ENCODE measurements around the gene GAREM2.

The GAREM2 gene

GRCh38 chr2:26202981-26203490 lies 30.1 kb downstream of the GAREM2 start:
- Histone ChIP-seq H3K27ac (ENCODE audit: low read length) (no peak overlapping the region), H3K27me3 (ENCODE audit: control insufficient read depth in 1 of 2, insufficient read depth in 2 of 2, low read length in 2 of 2) (no peaks in the 10 kb centered on the region), H3K9me3 (ENCODE audit: control insufficient read depth in 2 of 2, low read length in 2 of 2) (no peaks in the 10 kb centered on the region), H3K4me3 (ENCODE audit: low read length in 2 of 2) (no peak overlapping the region), H3K36me3 (ENCODE audit: control insufficient read depth in 2 of 2, insufficient read depth in 2 of 2, low read length in 2 of 2) (peaks cover 42 to 45% of the 10 kb centered on the region in 2 donors), H3K4me1 (ENCODE audit: control insufficient read depth, insufficient read depth, low read length) (no peaks in the 10 kb centered on the region), H3K9ac (ENCODE audit: low read length in 2 of 2) (no peak overlapping the region)

- H3K4me3 ChIP-seq (ENCODE audit: low read length in 2 of 2): no peak overlapping the region
- H3K9ac ChIP-seq (ENCODE audit: low read length in 2 of 2): no peak overlapping the region
- H3K9me3 ChIP-seq (ENCODE audit: control insufficient read depth in 2 of 2, low read length in 2 of 2): no peaks in the 10 kb centered on the region
- H3K36me3 ChIP-seq (ENCODE audit: control insufficient read depth in 2 of 2, insufficient read depth in 2 of 2, low read length in 2 of 2): peaks cover 50 to 51% of the 10 kb centered on the region in 2 donors
- H3K27me3 ChIP-seq (ENCODE audit: control insufficient read depth in 1 of 2, insufficient read depth in 2 of 2, low read length in 2 of 2): no peaks in the 10 kb centered on the region
- no peaks in the 10 kb centered on the region for H3K4me1 ChIP-seq (ENCODE audit: control insufficient read depth, insufficient read depth, low read length)
- no peak overlapping the region for H3K27ac ChIP-seq (ENCODE audit: low read length)
Measured at GRCh38 chr2:26203906-26204305, 31.0 kb downstream of the GAREM2 start.

- no peak overlapping the region for H3K27ac ChIP-seq (ENCODE audit: low read length)
- H3K9me3 ChIP-seq (ENCODE audit: control insufficient read depth in 2 of 2, low read length in 2 of 2): no peaks in the 10 kb centered on the region
- H3K27me3 ChIP-seq (ENCODE audit: control insufficient read depth in 1 of 2, insufficient read depth in 2 of 2, low read length in 2 of 2): no peaks in the 10 kb centered on the region
- peaks cover 57 to 70% of the 10 kb centered on the region in 2 donors for H3K36me3 ChIP-seq (ENCODE audit: control insufficient read depth in 2 of 2, insufficient read depth in 2 of 2, low read length in 2 of 2)
- H3K4me1 ChIP-seq (ENCODE audit: control insufficient read depth, insufficient read depth, low read length): no peaks in the 10 kb centered on the region
- no peak overlapping the region for H3K9ac ChIP-seq (ENCODE audit: low read length in 2 of 2)
- H3K4me3 ChIP-seq (ENCODE audit: low read length in 2 of 2): no peak overlapping the region
Measured at GRCh38 chr2:26212011-26212410, 39.1 kb downstream of the GAREM2 start.

- H3K27me3 ChIP-seq (ENCODE audit: control insufficient read depth in 1 of 2, insufficient read depth in 2 of 2, low read length in 2 of 2): no peaks in the 10 kb centered on the region
- no peaks in the 10 kb centered on the region for H3K9me3 ChIP-seq (ENCODE audit: control insufficient read depth in 2 of 2, low read length in 2 of 2)
- H3K9ac ChIP-seq (ENCODE audit: low read length in 2 of 2): no peak overlapping the region
- H3K4me3 ChIP-seq (ENCODE audit: low read length in 2 of 2): no peak overlapping the region
- no peak overlapping the region for H3K27ac ChIP-seq (ENCODE audit: low read length)
- peaks cover 44 to 49% of the 10 kb centered on the region in 2 donors for H3K36me3 ChIP-seq (ENCODE audit: control insufficient read depth in 2 of 2, insufficient read depth in 2 of 2, low read length in 2 of 2)
- H3K4me1 ChIP-seq (ENCODE audit: control insufficient read depth, insufficient read depth, low read length): no peaks in the 10 kb centered on the region
Measured at GRCh38 chr2:26214759-26215158, 41.9 kb downstream of the GAREM2 start.

GRCh38 chr2:26215833-26216232 lies 42.9 kb downstream of the GAREM2 start:
- Histone ChIP-seq H3K27me3 (ENCODE audit: control insufficient read depth in 1 of 2, insufficient read depth in 2 of 2, low read length in 2 of 2) (no peaks in the 10 kb centered on the region), H3K9me3 (ENCODE audit: control insufficient read depth in 2 of 2, low read length in 2 of 2) (no peaks in the 10 kb centered on the region), H3K9ac (ENCODE audit: low read length in 2 of 2) (no peak overlapping the region), H3K4me1 (ENCODE audit: control insufficient read depth, insufficient read depth, low read length) (no peaks in the 10 kb centered on the region), H3K4me3 (ENCODE audit: low read length in 2 of 2) (no peak overlapping the region), H3K36me3 (ENCODE audit: control insufficient read depth in 2 of 2, insufficient read depth in 2 of 2, low read length in 2 of 2) (peaks cover 39 to 42% of the 10 kb centered on the region in 2 donors), H3K27ac (ENCODE audit: low read length) (no peak overlapping the region)

- H3K4me1 ChIP-seq (ENCODE audit: control insufficient read depth, insufficient read depth, low read length): no peaks in the 10 kb centered on the region
- H3K36me3 ChIP-seq (ENCODE audit: control insufficient read depth in 2 of 2, insufficient read depth in 2 of 2, low read length in 2 of 2): peaks cover 37 to 44% of the 10 kb centered on the region in 2 donors
- H3K9ac ChIP-seq (ENCODE audit: low read length in 2 of 2): no peak overlapping the region
- H3K27me3 ChIP-seq (ENCODE audit: control insufficient read depth in 1 of 2, insufficient read depth in 2 of 2, low read length in 2 of 2): no peaks in the 10 kb centered on the region
- H3K9me3 ChIP-seq (ENCODE audit: control insufficient read depth in 2 of 2, low read length in 2 of 2): no peaks in the 10 kb centered on the region
- no peak overlapping the region for H3K4me3 ChIP-seq (ENCODE audit: low read length in 2 of 2)
- H3K27ac ChIP-seq (ENCODE audit: low read length): no peak overlapping the region
Measured at GRCh38 chr2:26216587-26216986, 43.7 kb downstream of the GAREM2 start.

GRCh38 chr2:26217720-26218119 lies 44.8 kb downstream of the GAREM2 start:
- no peak overlapping the region for H3K4me3 ChIP-seq (ENCODE audit: low read length in 2 of 2)
- peaks cover 34 to 45% of the 10 kb centered on the region in 2 donors for H3K36me3 ChIP-seq (ENCODE audit: control insufficient read depth in 2 of 2, insufficient read depth in 2 of 2, low read length in 2 of 2)
- no peaks in the 10 kb centered on the region for H3K4me1 ChIP-seq (ENCODE audit: control insufficient read depth, insufficient read depth, low read length)
- no peak overlapping the region for H3K27ac ChIP-seq (ENCODE audit: low read length)
- H3K27me3 ChIP-seq (ENCODE audit: control insufficient read depth in 1 of 2, insufficient read depth in 2 of 2, low read length in 2 of 2): no peaks in the 10 kb centered on the region
- H3K9ac ChIP-seq (ENCODE audit: low read length in 2 of 2): no peak overlapping the region
- H3K9me3 ChIP-seq (ENCODE audit: control insufficient read depth in 2 of 2, low read length in 2 of 2): no peaks in the 10 kb centered on the region

- no peak overlapping the region for H3K27ac ChIP-seq (ENCODE audit: low read length)
- H3K9ac ChIP-seq (ENCODE audit: low read length in 2 of 2): no peak overlapping the region
- no peaks in the 10 kb centered on the region for H3K4me1 ChIP-seq (ENCODE audit: control insufficient read depth, insufficient read depth, low read length)
- no peaks in the 10 kb centered on the region for H3K9me3 ChIP-seq (ENCODE audit: control insufficient read depth in 2 of 2, low read length in 2 of 2)
- no peak overlapping the region for H3K4me3 ChIP-seq (ENCODE audit: low read length in 2 of 2)
- H3K36me3 ChIP-seq (ENCODE audit: control insufficient read depth in 2 of 2, insufficient read depth in 2 of 2, low read length in 2 of 2): peaks cover 24 to 35% of the 10 kb centered on the region in 2 donors
- no peaks in the 10 kb centered on the region for H3K27me3 ChIP-seq (ENCODE audit: control insufficient read depth in 1 of 2, insufficient read depth in 2 of 2, low read length in 2 of 2)
Measured at GRCh38 chr2:26223018-26223417, 50.1 kb downstream of the GAREM2 start.

- Histone ChIP-seq H3K27ac (ENCODE audit: low read length) (no peak overlapping the region), H3K27me3 (ENCODE audit: control insufficient read depth in 1 of 2, insufficient read depth in 2 of 2, low read length in 2 of 2) (no peaks in the 10 kb centered on the region), H3K9ac (ENCODE audit: low read length in 2 of 2) (no peak overlapping the region), H3K4me1 (ENCODE audit: control insufficient read depth, insufficient read depth, low read length) (no peaks in the 10 kb centered on the region), H3K4me3 (ENCODE audit: low read length in 2 of 2) (no peak overlapping the region), H3K9me3 (ENCODE audit: control insufficient read depth in 2 of 2, low read length in 2 of 2) (no peaks in the 10 kb centered on the region), H3K36me3 (ENCODE audit: control insufficient read depth in 2 of 2, insufficient read depth in 2 of 2, low read length in 2 of 2) (peaks cover 32 to 41% of the 10 kb centered on the region in 2 donors)
Measured at GRCh38 chr2:26224095-26224494, 51.2 kb downstream of the GAREM2 start.

- Histone ChIP-seq H3K9ac (ENCODE audit: low read length in 2 of 2) (no peak overlapping the region), H3K36me3 (ENCODE audit: control insufficient read depth in 2 of 2, insufficient read depth in 2 of 2, low read length in 2 of 2) (peaks cover 46 to 57% of the 10 kb centered on the region in 2 donors), H3K4me3 (ENCODE audit: low read length in 2 of 2) (no peak overlapping the region), H3K4me1 (ENCODE audit: control insufficient read depth, insufficient read depth, low read length) (no peaks in the 10 kb centered on the region), H3K9me3 (ENCODE audit: control insufficient read depth in 2 of 2, low read length in 2 of 2) (no peaks in the 10 kb centered on the region), H3K27ac (ENCODE audit: low read length) (no peak overlapping the region), H3K27me3 (ENCODE audit: control insufficient read depth in 1 of 2, insufficient read depth in 2 of 2, low read length in 2 of 2) (no peaks in the 10 kb centered on the region)
Measured at GRCh38 chr2:26229595-26229994, 56.7 kb downstream of the GAREM2 start.

GRCh38 chr2:26230806-26231205 lies 57.9 kb downstream of the GAREM2 start:
- no peak overlapping the region for H3K27ac ChIP-seq (ENCODE audit: low read length)
- no peak overlapping the region for H3K9ac ChIP-seq (ENCODE audit: low read length in 2 of 2)
- no peak overlapping the region for H3K4me3 ChIP-seq (ENCODE audit: low read length in 2 of 2)
- no peaks in the 10 kb centered on the region for H3K4me1 ChIP-seq (ENCODE audit: control insufficient read depth, insufficient read depth, low read length)
- peaks cover 53 to 66% of the 10 kb centered on the region in 2 donors for H3K36me3 ChIP-seq (ENCODE audit: control insufficient read depth in 2 of 2, insufficient read depth in 2 of 2, low read length in 2 of 2)
- H3K9me3 ChIP-seq (ENCODE audit: control insufficient read depth in 2 of 2, low read length in 2 of 2): no peaks in the 10 kb centered on the region
- H3K27me3 ChIP-seq (ENCODE audit: control insufficient read depth in 1 of 2, insufficient read depth in 2 of 2, low read length in 2 of 2): no peaks in the 10 kb centered on the region
